Esophagus squamous epithelium (tissue), 5 donors: ENCODE data around the gene SH2D6. TPM values are rescaled to one million over a fixed set of nuclear protein-coding genes. Genes with fewer than 3 reads are reported as not detected.

Experiments
- DNase-seq: peaks from one replicate; lab custom pipeline; 2025; lab: John Stamatoyannopoulos, UW
- H3K27ac ChIP-seq, 4 donors: fragments of 200-600 bp; sonication (generic); one replicate each; pipeline ENCODE4 v1.5.1; 2016 to 2019; ENCODE audit warnings: mild to moderate bottlenecking in 1 of 4
- H3K27me3 ChIP-seq, 4 donors: fragments of 200-600 bp; sonication (generic); 1 replicate in 3 of 4; 2 replicates in 1 of 4; pipeline versions ENCODE4 v1.5.1 to v1.6.0; 2017 to 2021; ENCODE audit warnings: antibody characterized with exemption in 1 of 4
- H3K36me3 ChIP-seq, 3 donors: fragments of 200-600 bp; sonication (generic); one replicate each; pipeline ENCODE4 v1.5.1; 2016 to 2019
- H3K4me1 ChIP-seq, 3 donors: fragments of 200-600 bp; sonication (generic); one replicate each; pipeline ENCODE4 v1.5.1; 2017 to 2019
- H3K4me3 ChIP-seq, 4 donors: fragments of 200-600 bp; sonication (generic); 1 replicate in 3 of 4; 2 replicates in 1 of 4; pipeline ENCODE4 v1.5.1; 2016 to 2019; ENCODE audit warnings: mild to moderate bottlenecking in 2 of 4, moderate library complexity in 1 of 4
- H3K9me3 ChIP-seq, 3 donors: fragments of 200-600 bp; sonication (generic); one replicate each; pipeline ENCODE4 v1.5.1; 2016 to 2019
- CTCF ChIP-seq, 6 experiments: fragments of 450-650 bp in 4 of 6; fragments of 200-600 bp in 2 of 6; sonication (generic) in 2 of 6; IDR thresholded peaks; one replicate each; pipeline ENCODE4 v1.5.1; 2016 to 2019; ENCODE audit warnings: antibody characterized with exemption in 6 of 6, mild to moderate bottlenecking in 4 of 6, moderate library complexity in 4 of 6
- POLR2A ChIP-seq, 4 donors: fragments of 450-650 bp; IDR thresholded peaks; one replicate each; pipeline ENCODE4 v1.6.1; 2017; ENCODE audit warnings: antibody characterized with exemption in 4 of 4, mild to moderate bottlenecking in 4 of 4, moderate library complexity in 3 of 4
- WGBS, 2 donors: methylation state at CpG; one replicate each; pipeline ENCODE4 v1.1.5; 2018; 5-methylcytosine and 5-hydroxymethylcytosine counted together
- intact Hi-C: fragments of 100-400 bp; cut with DNase I; formaldehyde crosslinking; loops from one replicate; pipeline ENCODE4 v1.15.0; 2022
- total RNA-seq, 4 donors: library from RNA; depleted of rRNA; stranded (reverse); fragments of >200 nt; gene quantifications; one replicate each; pipeline ENCODE4 v1.1.0, GENCODE V29; 2016
- donor health status: DM: yes; HTN: yes; CAD: no.

Gene SH2D6
- total RNA-seq, 4 donors from 2014 or later: 0.50 TPM; not detected in 3

- H3K27ac ChIP-seq: no peak overlapping the region
- H3K4me1 ChIP-seq: peaks cover 10 to 20% (median 15%) of the 10 kb centered on the region in 3 donors
- no peak for TF ChIP-seq POLR2A (IDR thresholded peaks at IDR 0.05)
- TF ChIP-seq CTCF (IDR thresholded peaks at IDR 0.05): no peak
- WGBS, 2 donors: 93 to 96% methylated on average over 3 of the region's 8 CpGs
- H3K4me3 ChIP-seq: no peak overlapping the region
- DNase-seq: no peak
- no peaks in the 10 kb centered on the region for H3K36me3 ChIP-seq
- H3K9me3 ChIP-seq: no peaks in the 10 kb centered on the region
- intact Hi-C loops: no loop called here
- H3K27me3 ChIP-seq: no peaks in the 10 kb centered on the region
Observed at GRCh38 chr2:85447222-85447585, 28.7 kb downstream of the SH2D6 start.

DNA sequence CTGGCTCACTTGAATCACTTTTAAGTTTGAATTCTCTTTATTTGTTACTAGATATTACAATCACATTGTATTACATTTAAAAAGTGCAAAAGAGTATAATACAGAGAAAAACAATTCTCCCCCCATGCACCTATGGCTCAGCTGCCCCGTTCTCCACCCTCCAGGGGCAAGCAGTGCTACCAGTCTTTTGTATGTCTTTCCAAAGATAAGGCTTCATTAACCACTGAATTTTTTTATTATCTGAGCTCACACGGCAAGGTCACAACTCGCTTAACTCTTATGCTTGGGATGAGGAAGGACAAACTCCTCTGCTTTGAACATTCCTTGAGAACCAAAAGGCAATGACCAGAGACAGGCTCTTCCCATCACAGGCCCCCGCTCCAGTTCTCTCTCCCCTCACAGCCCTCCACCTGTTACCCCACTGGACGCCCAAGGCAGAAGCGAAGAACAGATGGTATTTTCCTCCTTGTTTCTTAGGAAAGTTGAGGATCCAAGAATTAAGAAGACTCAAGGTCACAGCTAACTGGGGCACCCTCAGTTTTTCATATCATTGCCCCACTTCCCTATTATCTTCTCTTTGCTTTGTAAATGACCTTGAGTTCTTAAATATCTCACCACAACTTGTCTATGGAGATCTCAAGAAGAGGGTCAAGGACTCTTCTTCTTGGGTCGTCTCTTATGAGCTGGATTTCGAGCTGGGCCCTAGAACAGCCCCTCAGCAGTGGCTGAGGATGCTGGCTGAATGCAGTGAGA lies 30.1 kb downstream of the SH2D6 start:
- H3K27me3 ChIP-seq: no peaks in the 10 kb centered on the region
- H3K27ac ChIP-seq: no peak overlapping the region
- H3K4me1 ChIP-seq: peaks cover 10 to 20% (median 15%) of the 10 kb centered on the region in 3 donors
- DNase-seq: no peak
- intact Hi-C loops: no loop called here
- no peaks in the 10 kb centered on the region for H3K36me3 ChIP-seq
- no peaks in the 10 kb centered on the region for H3K9me3 ChIP-seq
- H3K4me3 ChIP-seq: no peak overlapping the region
- TF ChIP-seq POLR2A (IDR thresholded peaks at IDR 0.05) (no peak), CTCF (IDR thresholded peaks at IDR 0.05) (no peak)
- 89 to 93% methylated on average over 7 to 8 of the region's 8 CpGs for WGBS, 2 donors

DNA sequence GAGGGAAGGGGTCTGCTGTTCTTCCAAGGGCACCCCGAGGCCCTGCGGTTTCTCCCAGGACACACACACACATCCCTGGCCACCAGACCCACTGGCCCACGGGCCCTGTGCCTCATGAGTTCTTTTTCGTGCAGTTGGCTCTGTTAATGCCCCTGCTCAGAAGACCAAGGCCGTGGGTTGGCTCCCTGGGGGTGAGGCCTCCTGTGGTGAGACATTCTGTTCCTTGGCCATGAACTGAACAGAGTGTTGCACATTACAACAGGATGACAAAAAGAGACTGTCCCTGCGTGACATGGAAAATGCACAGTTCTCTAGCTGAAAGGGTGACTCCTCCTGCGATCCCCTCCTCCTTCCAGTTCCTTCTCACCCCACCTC lies 30.7 kb downstream of the SH2D6 start:
- no peaks in the 10 kb centered on the region for H3K36me3 ChIP-seq
- H3K9me3 ChIP-seq: no peaks in the 10 kb centered on the region
- intact Hi-C loops: no loop called here

DNA sequence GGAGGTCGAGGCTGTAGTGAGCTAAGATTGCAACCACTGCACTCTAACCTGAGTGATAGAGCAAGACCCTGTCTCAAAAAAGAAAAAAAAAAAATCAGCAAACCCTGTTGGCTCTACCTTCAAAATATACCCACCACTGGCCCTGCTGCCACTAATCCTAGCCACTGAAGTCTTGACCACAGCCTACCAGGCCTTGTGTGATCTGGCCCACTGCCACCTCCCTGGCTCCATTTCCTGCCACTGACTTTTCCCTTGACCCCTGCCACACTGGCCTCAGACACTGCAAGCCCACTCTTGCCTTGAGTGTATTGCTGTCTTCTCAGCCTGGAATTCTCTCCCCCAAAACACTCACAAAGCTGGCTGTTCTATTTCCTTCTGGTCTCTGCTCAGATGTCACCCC lies 33.7 kb downstream of the SH2D6 start:
- Histone ChIP-seq H3K27ac (no peak overlapping the region), H3K27me3 (no peaks in the 10 kb centered on the region), H3K9me3 (no peaks in the 10 kb centered on the region), H3K4me3 (no peak overlapping the region), H3K4me1 (peaks cover 0 to 8% (median 0%) of the 10 kb centered on the region in 3 donors), H3K36me3 (no peaks in the 10 kb centered on the region)
- no peak for DNase-seq
- WGBS, 2 donors: 64 to 67% methylated on average over 1 of the region's 1 CpG
- TF ChIP-seq POLR2A (IDR thresholded peaks at IDR 0.05) (no peak), CTCF (IDR thresholded peaks at IDR 0.05) (no peak)
- intact Hi-C loops: no loop called here

More for the DNA sequence above, 30.7 kb downstream of the SH2D6 start:
- peaks cover 10 to 20% (median 15%) of the 10 kb centered on the region in 3 donors for H3K4me1 ChIP-seq
- DNase-seq: no peak
- H3K27me3 ChIP-seq: no peaks in the 10 kb centered on the region
- WGBS, 2 donors: 94% methylated on average over 6 of the region's 7 CpGs; no CpG with 5 or more reads in 1 of the 2 donors
- no peak overlapping the region for H3K4me3 ChIP-seq
- no peak overlapping the region for H3K27ac ChIP-seq
- TF ChIP-seq CTCF (IDR thresholded peaks at IDR 0.05) (no peak), POLR2A (IDR thresholded peaks at IDR 0.05) (no peak)

- no peak for TF ChIP-seq POLR2A (IDR thresholded peaks at IDR 0.05)
- no peak for TF ChIP-seq CTCF (IDR thresholded peaks at IDR 0.05)
- intact Hi-C loops: no loop called here
- 87% methylated on average over 7 of the region's 7 CpGs for WGBS, 2 donors
Observed at GRCh38 chr2:85453571-85453970, 35.1 kb downstream of the SH2D6 start.

More at GRCh38 chr2:85453571-85453970, 35.1 kb downstream of the SH2D6 start:
- H3K9me3 ChIP-seq: no peaks in the 10 kb centered on the region
- H3K4me1 ChIP-seq: peaks cover 0 to 20% (median 6%) of the 10 kb centered on the region in 3 donors
- no peak for DNase-seq
- H3K27ac ChIP-seq: no peak overlapping the region
- H3K36me3 ChIP-seq: no peaks in the 10 kb centered on the region
- no peak overlapping the region for H3K4me3 ChIP-seq
- no peaks in the 10 kb centered on the region for H3K27me3 ChIP-seq
